GM19324 (cell line): ENCODE results near the gene TBC1D10A.

Experiments
- ATAC-seq: cut with Tn5 transposase; IDR thresholded peaks from one replicate; pipeline ENCODE4 v1.9.1; 2021; ENCODE audit warnings: mild to moderate bottlenecking, moderate library complexity; ENCODE audit not compliant: unreplicated experiment, low FRiP score

The TBC1D10A gene

GRCh38 chr22:30272781-30273601 is 53.8 kb downstream of the TBC1D10A start:
- no peak for ATAC-seq

GRCh38 chr22:30270832-30271231 is 55.9 kb downstream of the TBC1D10A start:
- no peak for ATAC-seq

GRCh38 chr22:30268331-30268730 is 58.4 kb downstream of the TBC1D10A start:
- no peak for ATAC-seq

- no peak for ATAC-seq
Measured at GRCh38 chr22:30267382-30268302, 59.1 kb downstream of the TBC1D10A start.

GRCh38 chr22:30266445-30267381 is 60.0 kb downstream of the TBC1D10A start, which contains the start of gene OSM:
Gene OSM (minus strand): TSS chr22:30266851. CDS start chr22:30266799, 52 bp downstream.
- peak; percentile 1 for ATAC-seq

GRCh38 chr22:30265823-30266444 is 60.8 kb downstream of the TBC1D10A start:
- peak; percentile 64 for ATAC-seq

- ATAC-seq: no peak
Measured at GRCh38 chr22:30265131-30265720, 61.5 kb downstream of the TBC1D10A start.

- ATAC-seq: no peak
Measured at GRCh38 chr22:30263883-30264282, 62.9 kb downstream of the TBC1D10A start.

- no peak for ATAC-seq
Measured at GRCh38 chr22:30262917-30263741, 63.6 kb downstream of the TBC1D10A start.

GRCh38 chr22:30262112-30262511 is 64.6 kb downstream of the TBC1D10A start:
- ATAC-seq: no peak

- ATAC-seq: no peak
Measured at GRCh38 chr22:30261134-30261533, 65.6 kb downstream of the TBC1D10A start.

GRCh38 chr22:30260682-30261081 is 66.1 kb downstream of the TBC1D10A start:
- ATAC-seq: no peak

GRCh38 chr22:30260276-30260675 is 66.5 kb downstream of the TBC1D10A start:
- no peak for ATAC-seq

GRCh38 chr22:30254314-30254713 is 72.4 kb downstream of the TBC1D10A start:
- no peak for ATAC-seq

- ATAC-seq: no peak
Measured at GRCh38 chr22:30253205-30253852, 73.4 kb downstream of the TBC1D10A start.

GRCh38 chr22:30252411-30253204 is 74.1 kb downstream of the TBC1D10A start:
- ATAC-seq: no peak

GRCh38 chr22:30251711-30252110 is 75.0 kb downstream of the TBC1D10A start:
- ATAC-seq: no peak
